Naive thymus-derived CD4-positive, alpha-beta T cell (primary cell): ENCODE measurements around the gene IBTK. TPM values are rescaled to one million over a fixed set of nuclear protein-coding genes. Genes with fewer than 3 reads are reported as not detected.

Experiments
- ATAC-seq: fragments of 150-1000 bp; cut with Tn5 transposase; 2 replicates; pipeline ENCODE4 v1.10.0; 2021; ENCODE audit warnings: mild to moderate bottlenecking, moderate library complexity
- CTCF ChIA-PET: fragments of 350-600 bp; sonication (Branson Sonifier 250); formaldehyde crosslinking; loops from one replicate; lab custom pipeline; 2021; ENCODE audit warnings: antibody characterized with exemption; lab: Charles Lee
- POLR2A ChIA-PET: fragments of 350-600 bp; sonication (Branson Sonifier 250); formaldehyde crosslinking; loops from one replicate; lab custom pipeline; 2021; ENCODE audit warnings: antibody characterized with exemption, inconsistent platforms; lab: Charles Lee
- DNase-seq, 9 donors: peaks; one replicate each; pipeline versions ENCODE4 v3.0.0 to v3.0.0-alpha.2; 2020 to 2022; ENCODE audit warnings: mixed read lengths in 1 of 9
- H3K27ac ChIP-seq: one replicate; pipeline ENCODE4 v1.7.0; 2013; ENCODE audit warnings: mild to moderate bottlenecking, low read depth, low read length, moderate library complexity
- H3K27me3 ChIP-seq, 2 donors: one replicate each; pipeline ENCODE4 v1.7.0; 2013; ENCODE audit warnings: low read length in 2 of 2, mild to moderate bottlenecking in 2 of 2, moderate library complexity in 2 of 2; ENCODE audit not compliant: control insufficient read depth in 2 of 2, insufficient read depth in 2 of 2
- H3K36me3 ChIP-seq, 3 experiments: 1 replicate in 2 of 3; 2 replicates in 1 of 3; pipeline ENCODE4 v1.7.0; 2013; ENCODE audit warnings: low read length in 3 of 3, mild to moderate bottlenecking in 3 of 3, moderate library complexity in 1 of 3; ENCODE audit not compliant: insufficient read depth in 3 of 3, control insufficient read depth in 2 of 3
- H3K4me1 ChIP-seq, 2 donors: one replicate each; pipeline ENCODE4 v1.7.0; 2013; ENCODE audit warnings: low read length in 2 of 2, mild to moderate bottlenecking in 2 of 2, moderate library complexity in 1 of 2; ENCODE audit not compliant: control insufficient read depth in 2 of 2, insufficient read depth in 2 of 2
- H3K4me3 ChIP-seq: 2 replicates; pipeline ENCODE4 v1.7.0; 2013; ENCODE audit warnings: mild to moderate bottlenecking, low read length
- H3K9me3 ChIP-seq, 3 experiments: 1 replicate in 2 of 3; 2 replicates in 1 of 3; pipeline ENCODE4 v1.7.0; 2013; ENCODE audit warnings: low read length in 3 of 3; ENCODE audit not compliant: control insufficient read depth in 2 of 3
- H3K27ac Mint-ChIP-seq, 9 donors: one replicate each; pipeline ENCODE4 v1.8.0; 2020 to 2022; ENCODE audit warnings: mixed read lengths in 9 of 9, mild to moderate bottlenecking in 8 of 9, moderate library complexity in 5 of 9, inconsistent platforms in 2 of 9
- H3K27me3 Mint-ChIP-seq, 5 donors: one replicate each; pipeline ENCODE4 v1.8.0; 2021 to 2022; ENCODE audit warnings: mixed read lengths in 5 of 5, mild to moderate bottlenecking in 1 of 5
- H3K36me3 Mint-ChIP-seq, 5 donors: one replicate each; pipeline ENCODE4 v1.8.0; 2020 to 2022; ENCODE audit warnings: mixed read lengths in 5 of 5, mild to moderate bottlenecking in 3 of 5, inconsistent platforms in 1 of 5
- H3K4me1 Mint-ChIP-seq, 7 donors: one replicate each; pipeline ENCODE4 v1.8.0; 2020 to 2022; ENCODE audit warnings: mixed read lengths in 7 of 7, mild to moderate bottlenecking in 3 of 7, inconsistent platforms in 1 of 7
- H3K4me3 Mint-ChIP-seq, 10 donors: one replicate each; pipeline ENCODE4 v1.8.0; 2020 to 2022; ENCODE audit warnings: mild to moderate bottlenecking in 10 of 10, mixed read lengths in 10 of 10, moderate library complexity in 6 of 10, inconsistent platforms in 2 of 10
- H3K9me3 Mint-ChIP-seq, 11 donors: one replicate each; pipeline ENCODE4 v1.8.0; 2020 to 2022; ENCODE audit warnings: mixed read lengths in 11 of 11, mild to moderate bottlenecking in 4 of 11, inconsistent platforms in 1 of 11, moderate library complexity in 1 of 11
- intact Hi-C, 2 donors: fragments of 100-400 bp; cut with micrococcal nuclease; formaldehyde crosslinking; loops; one replicate each; pipeline ENCODE4 v1.15.1; 2023
- polyA plus RNA-seq, 2 donors: library from polyadenylated mRNA; unstranded; fragments of 300-500 nt; fragmentation: Illumina TruSeq; gene quantifications; one replicate each; pipeline ENCODE4 v1.2.3, GENCODE V29; 2021
- total RNA-seq, 6 experiments: library from RNA in 5 of 6; stranded (reverse) in 5 of 6; gene quantifications; 1 replicate in 5 of 6; 2 replicates in 1 of 6; pipeline ENCODE4 v1.2.3 and lab custom pipeline; 2021 to 2026

Gene IBTK
- total and polyA plus RNA-seq, 7 experiments from 2014 or later, result 15.6 to 35.8 (median 19.6) TPM

GRCh38 chr6:82246802-82247504, 591 bp downstream of the IBTK start:
- POLR2A ChIA-PET, result interaction anchor here (0.8 kb wide), 1 partner anchor 819 kb away, joined by 3 read pairs; the partner anchor contains the start of gene UBE3D
- no peaks in the 10 kb centered on the region for H3K27me3 ChIP-seq
- H3K36me3 ChIP-seq, result peaks cover 0 to 8% (median 0%) of the 10 kb centered on the region in 3 experiments
- Mint-ChIP-seq H3K4me1 (peaks cover 27 to 58% (median 48%) of the 10 kb centered on the region in 7 donors), H3K9me3 (peaks cover 0 to 1% (median 0%) of the 10 kb centered on the region in 11 donors), H3K27me3 (no peaks in the 10 kb centered on the region), H3K4me3 (peak overlapping the region; percentile 92 to 99 (median 98)), H3K36me3 (peaks cover 0 to 11% (median 7%) of the 10 kb centered on the region in 5 donors), H3K27ac (peak overlapping the region; percentile 93 to 99 (median 97))
- ATAC-seq (peak; percentile 48), DNase-seq (peak in 2 of 9 donors; percentile 8 to 34)
- H3K9me3 ChIP-seq, result no peaks in the 10 kb centered on the region
- peak overlapping the region; percentile 85 for H3K27ac ChIP-seq
- intact Hi-C loops, result loop anchor here (1.0 to 2.0 kb wide), 6 partner anchors 495 to 1980 kb away; partner anchors contain the start of genes CEP162 (in 2 of the 2), TENT5A (in 2 of the 2), DOP1A (in 1 of the 2) and PGM3 (in 1 of the 2)
- peak overlapping the region; percentile 87 for H3K4me3 ChIP-seq
- CTCF ChIA-PET, result interaction anchor here (0.7 to 0.9 kb wide), 3 partner anchors 17 to 1981 kb away, joined by 3 read pairs; partner anchors contain the start of gene CEP162
- peaks cover 12 to 15% of the 10 kb centered on the region in 2 donors for H3K4me1 ChIP-seq

GRCh38 chr6:82246370-82246769, 1.2 kb downstream of the IBTK start:
- H3K27ac ChIP-seq, result no peak overlapping the region

DNA sequence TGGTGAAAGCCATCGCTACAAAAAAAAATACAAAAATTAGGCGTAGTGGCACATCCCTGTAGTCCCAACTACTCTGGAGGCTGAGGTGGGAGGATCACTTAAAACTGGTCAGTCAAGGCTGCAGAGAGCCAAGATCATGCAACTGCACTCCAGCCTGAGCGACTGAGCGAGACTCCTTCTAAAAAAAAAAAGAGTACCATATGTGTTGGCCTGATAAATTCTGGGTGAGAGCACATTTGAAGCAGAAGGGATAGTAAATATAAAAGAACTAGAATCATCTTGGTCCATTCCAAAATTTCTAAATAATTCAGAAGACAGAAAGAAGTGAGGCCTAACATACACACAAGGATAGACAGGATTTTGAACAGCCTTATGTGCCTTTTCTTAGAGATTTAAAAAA, 2.2 kb downstream of the IBTK start:
- CTCF ChIA-PET, result no interaction called here
- Mint-ChIP-seq H3K9me3 (peaks cover 0 to 5% (median 0%) of the 10 kb centered on the region in 11 donors), H3K4me3 (peak overlapping the region; percentile 42 to 99 (median 71)), H3K27ac (peak overlapping the region in 7 of 9 donors; percentile 5 to 69 (median 56)), H3K27me3 (no peaks in the 10 kb centered on the region), H3K36me3 (peaks cover 5 to 17% (median 13%) of the 10 kb centered on the region in 5 donors), H3K4me1 (peaks cover 35 to 71% (median 60%) of the 10 kb centered on the region in 7 donors)
- Histone ChIP-seq H3K4me3 (no peak overlapping the region), H3K27me3 (no peaks in the 10 kb centered on the region), H3K36me3 (peaks cover 0 to 8% (median 0%) of the 10 kb centered on the region in 3 experiments), H3K4me1 (peaks cover 12 to 15% of the 10 kb centered on the region in 2 donors), H3K27ac (no peak overlapping the region), H3K9me3 (no peaks in the 10 kb centered on the region)
- DNase-seq (no peak), ATAC-seq (no peak)
- intact Hi-C loops, result no loop called here
- POLR2A ChIA-PET, result no interaction called here

More at GRCh38 chr6:82246370-82246769, 1.2 kb downstream of the IBTK start:
- peaks cover 12 to 15% of the 10 kb centered on the region in 2 donors for H3K4me1 ChIP-seq
- H3K36me3 ChIP-seq, result peaks cover 0 to 8% (median 0%) of the 10 kb centered on the region in 3 experiments
- DNase-seq (no peak), ATAC-seq (no peak)
- Mint-ChIP-seq H3K4me3 (peak overlapping the region; percentile 92 to 99 (median 98)), H3K27ac (peak overlapping the region; percentile 85 to 98 (median 97)), H3K9me3 (peaks cover 0 to 1% (median 0%) of the 10 kb centered on the region in 11 donors), H3K27me3 (no peaks in the 10 kb centered on the region), H3K4me1 (peaks cover 27 to 63% (median 52%) of the 10 kb centered on the region in 7 donors), H3K36me3 (peaks cover 0 to 12% (median 7%) of the 10 kb centered on the region in 5 donors)
- CTCF ChIA-PET, result interaction anchor here (0.7 to 0.9 kb wide), 3 partner anchors 16 to 1982 kb away, joined by 3 read pairs; partner anchors contain the start of gene CEP162
- peak overlapping the region; percentile 87 for H3K4me3 ChIP-seq
- intact Hi-C loops, result loop anchor here (2.0 kb wide), 2 partner anchors 946 to 1980 kb away; partner anchors contain the start of genes CEP162 (in 2 of the 2), PGM3 (in 1 of the 2) and RWDD2A (in 1 of the 2)
- H3K27me3 ChIP-seq, result no peaks in the 10 kb centered on the region
- no peaks in the 10 kb centered on the region for H3K9me3 ChIP-seq
- POLR2A ChIA-PET, result interaction anchor here (0.8 kb wide), 1 partner anchor 819 kb away, joined by 3 read pairs; the partner anchor contains the start of gene UBE3D

DNA sequence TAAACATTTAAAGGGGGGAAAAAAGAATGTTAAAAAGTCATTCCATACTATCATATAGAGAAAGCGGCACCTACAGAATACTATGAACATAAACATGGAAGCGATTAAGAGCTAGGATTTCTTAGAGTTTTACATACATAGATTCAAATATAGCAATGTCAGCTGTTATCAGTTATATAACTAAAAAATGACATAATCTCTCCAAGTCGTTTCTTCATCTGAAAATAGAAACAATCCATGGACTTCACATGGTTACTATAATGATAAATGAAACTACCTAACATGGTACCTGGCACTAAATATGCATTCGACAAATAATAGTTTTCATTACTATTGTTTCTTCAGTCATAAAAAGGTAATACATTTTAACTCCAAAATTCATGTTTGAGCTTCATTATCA, 3.7 kb downstream of the IBTK start:
- Mint-ChIP-seq H3K27ac (no peak overlapping the region), H3K4me3 (peak overlapping the region in 1 of 10 donors; percentile 15)

GRCh38 chr6:82240186-82240585, 7.4 kb downstream of the IBTK start:
- Mint-ChIP-seq H3K36me3 (peaks cover 5 to 32% (median 21%) of the 10 kb centered on the region in 5 donors), H3K9me3 (peaks cover 0 to 5% (median 0%) of the 10 kb centered on the region in 11 donors), H3K4me1 (peaks cover 25 to 59% (median 43%) of the 10 kb centered on the region in 7 donors), H3K4me3 (no peak overlapping the region), H3K27ac (no peak overlapping the region), H3K27me3 (no peaks in the 10 kb centered on the region)
- Histone ChIP-seq H3K4me1 (no peaks in the 10 kb centered on the region), H3K4me3 (no peak overlapping the region), H3K27me3 (no peaks in the 10 kb centered on the region), H3K27ac (no peak overlapping the region), H3K9me3 (no peaks in the 10 kb centered on the region), H3K36me3 (peaks cover 0 to 6% (median 0%) of the 10 kb centered on the region in 3 experiments)
- intact Hi-C loops, result no loop called here
- ATAC-seq (no peak), DNase-seq (no peak)
- ChIA-PET POLR2A (no interaction called here), CTCF (no interaction called here)

More for the DNA sequence above, 3.7 kb downstream of the IBTK start:
- DNase-seq (no peak), ATAC-seq (no peak)
- CTCF ChIA-PET, result no interaction called here
- peaks cover 12 to 15% of the 10 kb centered on the region in 2 donors for H3K4me1 ChIP-seq
- Mint-ChIP-seq H3K9me3 (peaks cover 0 to 5% (median 0%) of the 10 kb centered on the region in 11 donors), H3K36me3 (peaks cover 5 to 25% (median 20%) of the 10 kb centered on the region in 5 donors), H3K27me3 (no peaks in the 10 kb centered on the region), H3K4me1 (peaks cover 35 to 79% (median 61%) of the 10 kb centered on the region in 7 donors)
- intact Hi-C loops, result no loop called here
- H3K36me3 ChIP-seq, result peaks cover 0 to 13% (median 0%) of the 10 kb centered on the region in 3 experiments
- POLR2A ChIA-PET, result no interaction called here
- no peaks in the 10 kb centered on the region for H3K9me3 ChIP-seq
- no peak overlapping the region for H3K4me3 ChIP-seq
- H3K27ac ChIP-seq, result no peak overlapping the region
- H3K27me3 ChIP-seq, result no peaks in the 10 kb centered on the region

DNA sequence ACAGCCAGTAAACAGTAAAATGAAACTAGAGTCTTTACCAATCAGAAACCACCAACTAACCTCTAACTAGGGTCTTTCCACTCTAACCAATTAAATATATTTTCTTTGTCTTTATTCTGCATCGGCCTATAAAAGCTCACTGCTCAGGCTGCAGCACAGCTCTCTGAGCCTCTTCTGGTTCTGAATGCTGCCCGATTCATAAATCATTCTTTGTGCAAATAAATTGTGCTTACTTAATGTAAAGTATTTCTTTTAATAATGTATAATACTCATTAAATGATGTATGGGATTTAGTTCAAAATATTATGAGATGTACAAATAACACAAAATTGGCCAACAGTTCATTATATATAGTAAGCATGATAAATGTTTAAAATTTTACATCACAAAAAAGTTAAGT, 7.9 kb downstream of the IBTK start:
- DNase-seq (no peak), ATAC-seq (no peak)
- Mint-ChIP-seq H3K4me3 (no peak overlapping the region), H3K36me3 (peaks cover 5 to 36% (median 21%) of the 10 kb centered on the region in 5 donors), H3K9me3 (peaks cover 0 to 5% (median 0%) of the 10 kb centered on the region in 11 donors), H3K27ac (no peak overlapping the region), H3K27me3 (no peaks in the 10 kb centered on the region), H3K4me1 (peaks cover 21 to 53% (median 38%) of the 10 kb centered on the region in 7 donors)
- H3K36me3 ChIP-seq, result peaks cover 0 to 6% (median 0%) of the 10 kb centered on the region in 3 experiments
- intact Hi-C loops, result no loop called here
- no peaks in the 10 kb centered on the region for H3K4me1 ChIP-seq
- H3K4me3 ChIP-seq, result no peak overlapping the region
- no peaks in the 10 kb centered on the region for H3K27me3 ChIP-seq
- ChIA-PET CTCF (no interaction called here), POLR2A (no interaction called here)
- H3K27ac ChIP-seq, result no peak overlapping the region
- H3K9me3 ChIP-seq, result no peaks in the 10 kb centered on the region
